Kidney epithelial cell (primary cell): ENCODE results near the gene PTS. TPM values are rescaled to one million over a fixed set of nuclear protein-coding genes. Genes with fewer than 3 reads are reported as not detected.

Source experiments
- DNase-seq: peaks from one replicate; pipeline ENCODE4 v3.0.0-alpha.2; 2010; ENCODE audit warnings: low read depth
- H3K27me3 ChIP-seq: 2 replicates; pipeline ENCODE4 v1.6.0; 2011; ENCODE audit warnings: low read length; ENCODE audit not compliant: control insufficient read depth, insufficient read depth
- H3K36me3 ChIP-seq: 2 replicates; pipeline ENCODE4 v1.5.1; 2011; ENCODE audit warnings: low read length; ENCODE audit not compliant: control insufficient read depth, insufficient read depth
- H3K4me3 ChIP-seq: 2 replicates; pipeline ENCODE4 v1.5.1; 2011; ENCODE audit warnings: low read depth, mild to moderate bottlenecking, control low read depth, low read length
- CTCF ChIP-seq: IDR thresholded peaks from 2 replicates; pipeline ENCODE4 v1.5.1; 2011; ENCODE audit warnings: mild to moderate bottlenecking, moderate library complexity, low read length, control low read depth, inconsistent platforms; ENCODE audit not compliant: insufficient read depth, poor library complexity, severe bottlenecking
- total RNA-seq: library from RNA; depleted of rRNA; stranded (reverse); fragments of >200 nt; gene quantifications from 2 replicates; pipeline ENCODE4 v1.2.3, GENCODE V29; 2015

PTS gene
- total RNA-seq, 1 donor from 2014 or later, result 24.1 TPM

GRCh38 chr11:112280268-112281126, 54.3 kb downstream of the PTS start:
- peak; percentile 70 for TF ChIP-seq CTCF
- Histone ChIP-seq H3K36me3 (no peaks in the 10 kb centered on the region), H3K27me3 (no peaks in the 10 kb centered on the region), H3K4me3 (peak overlapping the region; percentile 35)
- peak; percentile 34 for DNase-seq

GRCh38 chr11:112281726-112282125, 55.5 kb downstream of the PTS start:
- no peaks in the 10 kb centered on the region for H3K27me3 ChIP-seq
- DNase-seq, result no peak
- no peak for TF ChIP-seq CTCF
- H3K4me3 ChIP-seq, result no peak overlapping the region
- H3K36me3 ChIP-seq, result no peaks in the 10 kb centered on the region

Other genes with a start within 250 kb of the PTS start
- gene DLAT, start 201.0 kb upstream of the PTS start, total RNA-seq, result 33.4 and 42.1 TPM in 2 replicates
- gene PIH1D2, start 152.4 kb upstream of the PTS start, total RNA-seq, result 0.92 and 1.4 TPM in 2 replicates
- gene NKAPD1, start 152.1 kb upstream of the PTS start, total RNA-seq, result 17.0 and 21.7 TPM in 2 replicates
- gene TIMM8B, start 139.7 kb upstream of the PTS start, total RNA-seq, result 24.8 and 42.3 TPM in 2 replicates
- 67.8 and 69.7 TPM in 2 replicates for gene SDHD, start 139.6 kb upstream of the PTS start, total RNA-seq
- 8.4 and 15.5 TPM in 2 replicates for gene IL18, start 62.3 kb upstream of the PTS start, total RNA-seq
- not detected in 2 replicates for gene TEX12, start 59.1 kb upstream of the PTS start, total RNA-seq
- 0.48 TPM in 1 of 2 replicates, not detected in the other for gene BCO2, start 50.9 kb upstream of the PTS start, total RNA-seq
- not detected in 2 replicates for gene PLET1, start 34.4 kb downstream of the PTS start, total RNA-seq